Liver (tissue), 3 donors: ENCODE results near the gene FAM204A.

Experiments
- FOXA1 ChIP-seq: IDR thresholded peaks from 2 replicates; pipeline ENCODE4 v1.6.1; 2016; ENCODE audit warnings: antibody characterized with exemption
- HNF4A ChIP-seq, 2 donors: conservative IDR thresholded peaks; 2 replicates each; pipeline ENCODE4 v1.6.1; 2016; ENCODE audit warnings: antibody characterized with exemption in 2 of 2, mild to moderate bottlenecking in 2 of 2
- HNF4G ChIP-seq: IDR thresholded peaks from 2 replicates; pipeline ENCODE4 v1.6.1; 2016; ENCODE audit warnings: antibody characterized with exemption
- SP1 ChIP-seq: IDR thresholded peaks from 2 replicates; pipeline ENCODE4 v1.6.1; 2018; ENCODE audit warnings: antibody characterized with exemption, mild to moderate bottlenecking
- TF ChIP-seq, protein P1 (sequence below): fragments of 150-350 bp; IDR thresholded peaks from 2 replicates; pipeline ENCODE4 v1.5.1; 2017; ENCODE audit warnings: improper control_type of control experiment, low read depth, low read length; ENCODE audit not compliant: missing input control
- TF ChIP-seq, protein P2 (sequence below): IDR thresholded peaks from 2 replicates; pipeline ENCODE4 v1.6.1; 2016; ENCODE audit warnings: antibody characterized with exemption, mild to moderate bottlenecking
- donor health status: healthy.
- donor health status: healthy.

DNA sequence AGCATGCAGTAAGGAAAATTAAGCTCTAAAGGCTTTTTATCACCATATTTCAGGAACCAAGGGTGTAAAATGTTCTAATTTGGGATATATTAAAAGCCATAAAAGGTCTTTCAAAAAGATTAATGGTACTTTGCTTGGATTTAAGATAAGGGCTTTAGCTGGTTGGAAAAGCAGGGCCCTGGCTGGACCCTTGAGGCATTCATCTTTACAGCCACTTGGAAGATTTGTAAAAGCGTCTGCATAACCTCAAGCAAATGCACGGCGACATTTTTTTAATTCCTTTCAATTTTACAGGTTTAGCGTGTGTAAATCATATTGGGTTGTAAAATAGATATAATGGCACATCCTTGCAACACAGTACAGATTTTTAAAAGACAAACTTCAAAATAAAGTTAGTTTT, 27.2 kb downstream of the FAM204A start:
- TF ChIP-seq, protein P1, sequence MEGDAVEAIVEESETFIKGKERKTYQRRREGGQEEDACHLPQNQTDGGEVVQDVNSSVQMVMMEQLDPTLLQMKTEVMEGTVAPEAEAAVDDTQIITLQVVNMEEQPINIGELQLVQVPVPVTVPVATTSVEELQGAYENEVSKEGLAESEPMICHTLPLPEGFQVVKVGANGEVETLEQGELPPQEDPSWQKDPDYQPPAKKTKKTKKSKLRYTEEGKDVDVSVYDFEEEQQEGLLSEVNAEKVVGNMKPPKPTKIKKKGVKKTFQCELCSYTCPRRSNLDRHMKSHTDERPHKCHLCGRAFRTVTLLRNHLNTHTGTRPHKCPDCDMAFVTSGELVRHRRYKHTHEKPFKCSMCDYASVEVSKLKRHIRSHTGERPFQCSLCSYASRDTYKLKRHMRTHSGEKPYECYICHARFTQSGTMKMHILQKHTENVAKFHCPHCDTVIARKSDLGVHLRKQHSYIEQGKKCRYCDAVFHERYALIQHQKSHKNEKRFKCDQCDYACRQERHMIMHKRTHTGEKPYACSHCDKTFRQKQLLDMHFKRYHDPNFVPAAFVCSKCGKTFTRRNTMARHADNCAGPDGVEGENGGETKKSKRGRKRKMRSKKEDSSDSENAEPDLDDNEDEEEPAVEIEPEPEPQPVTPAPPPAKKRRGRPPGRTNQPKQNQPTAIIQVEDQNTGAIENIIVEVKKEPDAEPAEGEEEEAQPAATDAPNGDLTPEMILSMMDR = no peak
- TF ChIP-seq FOXA1 (no peak), HNF4G (no peak), HNF4A (conservative IDR thresholded peaks at IDR 0.05) (no peak), SP1 (no peak)
- TF ChIP-seq, protein P2, sequence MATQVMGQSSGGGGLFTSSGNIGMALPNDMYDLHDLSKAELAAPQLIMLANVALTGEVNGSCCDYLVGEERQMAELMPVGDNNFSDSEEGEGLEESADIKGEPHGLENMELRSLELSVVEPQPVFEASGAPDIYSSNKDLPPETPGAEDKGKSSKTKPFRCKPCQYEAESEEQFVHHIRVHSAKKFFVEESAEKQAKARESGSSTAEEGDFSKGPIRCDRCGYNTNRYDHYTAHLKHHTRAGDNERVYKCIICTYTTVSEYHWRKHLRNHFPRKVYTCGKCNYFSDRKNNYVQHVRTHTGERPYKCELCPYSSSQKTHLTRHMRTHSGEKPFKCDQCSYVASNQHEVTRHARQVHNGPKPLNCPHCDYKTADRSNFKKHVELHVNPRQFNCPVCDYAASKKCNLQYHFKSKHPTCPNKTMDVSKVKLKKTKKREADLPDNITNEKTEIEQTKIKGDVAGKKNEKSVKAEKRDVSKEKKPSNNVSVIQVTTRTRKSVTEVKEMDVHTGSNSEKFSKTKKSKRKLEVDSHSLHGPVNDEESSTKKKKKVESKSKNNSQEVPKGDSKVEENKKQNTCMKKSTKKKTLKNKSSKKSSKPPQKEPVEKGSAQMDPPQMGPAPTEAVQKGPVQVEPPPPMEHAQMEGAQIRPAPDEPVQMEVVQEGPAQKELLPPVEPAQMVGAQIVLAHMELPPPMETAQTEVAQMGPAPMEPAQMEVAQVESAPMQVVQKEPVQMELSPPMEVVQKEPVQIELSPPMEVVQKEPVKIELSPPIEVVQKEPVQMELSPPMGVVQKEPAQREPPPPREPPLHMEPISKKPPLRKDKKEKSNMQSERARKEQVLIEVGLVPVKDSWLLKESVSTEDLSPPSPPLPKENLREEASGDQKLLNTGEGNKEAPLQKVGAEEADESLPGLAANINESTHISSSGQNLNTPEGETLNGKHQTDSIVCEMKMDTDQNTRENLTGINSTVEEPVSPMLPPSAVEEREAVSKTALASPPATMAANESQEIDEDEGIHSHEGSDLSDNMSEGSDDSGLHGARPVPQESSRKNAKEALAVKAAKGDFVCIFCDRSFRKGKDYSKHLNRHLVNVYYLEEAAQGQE = no peak
